C1 segment of cervical spinal cord (tissue), 14 donors: Measurements from ENCODE around the gene INSYN2B.
"Not testable (repeated sequence)": the region's sequence is repeated elsewhere in the genome, so short reads cannot be mapped to it uniquely, and the experiment has no call there.

ENCODE experiments used
- DNase-seq, 14 donors: peaks; one replicate each; lab custom pipeline; 2025; lab: John Stamatoyannopoulos, UW

INSYN2B gene

DNA sequence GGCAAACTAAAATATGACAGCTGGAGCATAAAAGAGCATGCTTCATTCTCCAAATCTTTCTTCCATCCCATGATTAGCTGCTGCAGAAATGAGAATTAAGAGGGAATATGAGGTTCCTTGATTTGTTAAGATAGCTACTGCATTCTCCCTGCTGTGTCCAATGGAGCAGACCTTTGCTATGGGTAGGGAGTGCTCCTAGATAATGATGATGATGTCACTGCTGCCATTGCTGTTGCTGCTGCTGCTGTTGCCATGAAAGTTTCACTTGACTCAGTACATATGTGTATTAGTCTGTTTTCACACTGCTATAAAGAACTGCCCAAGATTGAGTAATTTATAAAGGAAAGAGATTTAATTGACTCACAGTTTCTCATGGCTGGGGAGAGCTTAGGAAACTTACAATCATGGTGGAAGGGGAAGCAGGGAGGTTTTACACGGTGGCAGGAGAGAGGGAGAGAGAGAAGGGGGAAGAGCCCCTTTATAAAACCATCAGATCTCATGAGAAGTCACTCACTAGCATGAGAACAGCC, 128.9 kb downstream of the INSYN2B start:
- DNase-seq = no peak

DNA sequence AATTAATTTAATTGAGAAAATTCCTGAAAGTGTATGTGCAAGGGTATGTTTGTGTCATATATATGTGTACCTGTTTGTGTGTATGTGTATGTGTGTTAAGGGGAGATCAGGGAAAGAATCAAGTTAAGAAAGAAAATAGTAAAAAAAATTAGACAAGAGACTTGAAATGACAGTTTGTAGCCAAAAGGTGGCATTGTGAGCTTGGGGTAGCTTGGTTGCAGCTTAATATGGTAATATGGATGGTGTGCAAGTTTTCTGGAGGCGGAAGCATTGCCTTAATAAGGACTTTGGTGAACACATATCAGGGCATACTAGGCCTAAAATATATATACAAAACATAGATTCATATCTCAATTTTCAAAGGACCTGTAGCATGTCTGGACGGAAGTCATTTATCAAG, 129.9 kb downstream of the INSYN2B start:
- DNase-seq = no peak

DNA sequence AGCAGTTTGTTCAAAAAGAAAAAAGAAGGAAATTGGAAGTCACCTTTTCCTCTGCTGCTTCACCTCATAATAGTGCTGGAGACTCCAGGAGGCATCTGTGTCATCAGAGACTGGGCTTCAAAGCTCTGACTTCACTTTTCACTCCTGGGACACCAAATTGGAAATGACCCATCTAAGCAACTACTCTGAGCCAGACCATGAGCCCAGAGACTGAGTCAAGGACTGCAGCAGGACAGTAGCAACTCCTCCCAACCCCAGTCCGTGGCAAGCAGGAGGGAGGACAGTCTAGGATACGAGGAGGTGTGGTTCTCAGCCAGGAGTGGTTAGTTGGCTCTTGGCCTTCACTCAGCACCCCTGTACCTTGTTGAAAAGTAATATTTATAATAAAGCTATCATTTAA, 131.5 kb downstream of the INSYN2B start:
- DNase-seq = no peak

DNA sequence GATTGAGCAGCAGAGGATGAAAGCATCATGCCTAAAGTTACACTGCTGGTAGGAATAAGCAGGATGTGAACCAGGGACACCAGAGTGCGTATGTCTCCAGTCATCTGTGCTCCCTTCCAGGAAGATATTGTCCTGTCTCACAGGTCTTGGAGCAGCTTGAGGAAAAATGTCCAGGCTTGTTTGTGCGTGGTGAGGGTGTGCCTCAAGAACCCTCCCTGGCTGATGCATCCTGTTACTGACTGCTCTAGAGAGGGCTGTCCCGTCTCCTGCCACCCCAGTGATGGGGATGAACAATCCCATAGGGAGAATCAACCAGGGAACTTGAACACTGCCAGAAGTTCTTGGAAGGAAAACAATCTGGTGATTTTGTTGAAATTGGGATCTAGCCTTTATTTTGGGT, 132.0 kb downstream of the INSYN2B start:
- no peak for DNase-seq

DNA sequence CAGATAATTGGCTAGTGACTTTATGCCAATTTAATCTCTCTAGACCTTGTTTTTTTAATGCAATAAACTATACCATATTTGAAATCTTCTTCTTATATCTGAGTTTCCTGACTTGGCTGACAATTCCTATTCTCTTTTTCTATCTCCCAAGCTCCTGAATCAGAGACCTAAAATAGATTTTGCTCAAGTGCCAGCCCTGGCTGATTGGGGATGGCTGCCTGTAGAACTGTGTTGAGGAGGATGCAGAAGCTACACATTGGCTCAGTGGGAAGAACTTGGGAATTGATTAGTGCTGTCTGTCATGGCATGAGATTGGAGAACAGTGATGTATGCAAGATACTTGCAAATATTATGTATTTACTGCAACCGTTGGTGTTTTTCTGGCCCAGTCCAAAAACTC, 132.8 kb downstream of the INSYN2B start:
- DNase-seq = no peak

DNA sequence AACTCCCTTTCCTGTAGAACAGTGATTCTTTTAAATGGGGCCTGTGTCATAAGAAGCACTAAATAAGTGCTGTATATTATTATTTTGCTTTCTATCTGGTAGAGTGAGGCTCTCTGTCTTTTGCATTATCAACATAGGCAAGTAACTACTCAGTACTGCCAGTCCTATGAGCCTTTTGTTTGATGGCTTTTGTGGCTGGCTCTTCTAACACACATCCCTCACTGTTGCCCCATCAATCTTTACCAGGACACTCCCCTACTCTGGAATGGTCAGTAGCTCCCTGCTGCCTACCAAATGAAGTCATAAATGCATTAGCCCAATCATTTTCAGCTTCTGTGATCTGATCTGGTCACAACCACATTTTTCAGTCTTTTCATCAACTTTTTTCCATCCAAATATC, 137.6 kb downstream of the INSYN2B start:
- no peak for DNase-seq

DNA sequence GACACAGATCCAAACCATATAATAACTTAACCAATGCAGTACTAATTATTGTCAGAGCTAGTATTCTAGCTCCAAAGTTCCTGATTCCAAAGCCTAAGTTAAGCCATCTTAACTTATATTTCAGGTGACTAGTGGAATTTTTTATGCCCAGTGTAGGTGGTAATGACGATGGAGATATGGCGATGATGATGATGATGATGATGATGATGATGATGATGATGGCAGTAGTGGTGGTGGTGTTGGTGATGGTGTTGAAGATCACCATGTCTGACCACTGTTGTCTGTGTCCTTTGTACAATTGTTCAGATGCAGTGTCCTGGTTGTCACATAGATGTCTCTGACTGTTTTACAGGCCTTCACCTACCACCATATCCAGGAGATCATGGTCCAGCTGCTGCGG, 139.9 kb downstream of the INSYN2B start:
- DNase-seq = no peak

DNA sequence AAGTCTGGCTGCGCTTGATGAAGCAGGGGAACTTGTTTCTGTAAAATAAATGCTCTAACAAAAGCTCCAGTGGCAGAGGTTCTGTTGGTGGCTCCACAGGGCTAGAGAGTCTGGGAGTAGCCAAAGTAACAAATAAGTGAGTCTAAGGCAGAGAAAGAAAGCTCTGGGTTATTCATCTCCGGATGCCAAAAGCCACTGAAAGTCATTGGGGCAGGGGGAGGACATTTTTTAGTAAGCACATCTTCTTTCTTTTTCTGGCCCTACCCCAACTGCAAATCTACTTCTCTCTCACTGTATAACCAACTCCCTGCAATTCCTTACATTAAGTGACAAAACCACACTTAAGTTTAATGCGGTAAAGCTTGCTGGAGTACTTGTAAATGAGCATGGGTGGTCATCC, 141.6 kb downstream of the INSYN2B start:
- DNase-seq = no peak

DNA sequence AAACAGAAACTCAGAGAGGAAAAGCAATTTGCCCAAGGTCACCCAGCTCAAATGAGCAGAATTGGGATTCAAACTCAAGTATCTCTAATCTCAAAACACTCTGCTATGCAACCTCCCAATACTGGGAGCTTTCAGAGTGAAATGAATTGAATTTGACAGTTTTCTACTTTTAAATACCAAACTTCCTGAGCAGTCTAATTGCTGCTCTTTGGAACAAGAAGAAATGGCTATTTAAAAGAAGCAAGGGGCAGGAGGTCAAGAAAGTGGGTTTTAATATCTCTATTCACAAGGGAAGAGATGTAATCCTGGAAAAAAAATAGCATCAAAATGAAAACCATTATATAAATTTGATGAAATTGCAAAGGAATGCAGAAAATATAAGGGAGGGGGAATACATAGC, 142.6 kb downstream of the INSYN2B start:
- no peak for DNase-seq

DNA sequence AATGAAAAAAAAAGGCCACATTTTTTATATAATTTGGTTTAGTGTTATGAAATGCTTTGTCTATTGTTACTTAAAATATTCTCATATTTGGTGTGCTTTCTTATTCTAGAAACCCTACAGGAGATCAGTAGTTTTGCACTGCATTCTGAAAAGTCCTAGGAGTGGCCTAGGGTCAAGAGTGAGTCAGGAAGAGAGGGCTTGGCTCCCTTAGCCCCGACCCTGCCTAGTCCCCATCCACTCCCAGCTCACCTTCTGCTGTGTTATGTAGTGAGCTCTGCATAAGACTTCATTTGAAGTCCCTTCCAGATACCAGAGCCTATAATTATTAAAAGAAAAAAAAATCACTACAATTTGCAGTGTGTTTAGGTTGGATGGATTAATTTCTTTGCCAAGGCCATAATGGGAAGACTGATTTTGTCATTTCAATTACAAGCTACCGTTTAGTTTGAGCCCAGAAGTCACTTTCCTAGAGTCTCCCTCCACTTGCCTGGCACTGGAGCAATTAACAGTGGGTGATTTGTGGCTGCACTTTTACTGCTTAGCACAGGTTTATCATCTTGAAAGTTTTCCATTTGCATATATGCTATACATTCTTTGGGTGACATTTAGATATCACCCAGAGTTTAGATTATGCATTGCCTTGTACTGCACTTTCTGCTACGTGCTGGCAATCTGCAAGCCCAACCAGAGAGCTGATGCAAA, 143.3 kb downstream of the INSYN2B start:
- no peak for DNase-seq

DNA sequence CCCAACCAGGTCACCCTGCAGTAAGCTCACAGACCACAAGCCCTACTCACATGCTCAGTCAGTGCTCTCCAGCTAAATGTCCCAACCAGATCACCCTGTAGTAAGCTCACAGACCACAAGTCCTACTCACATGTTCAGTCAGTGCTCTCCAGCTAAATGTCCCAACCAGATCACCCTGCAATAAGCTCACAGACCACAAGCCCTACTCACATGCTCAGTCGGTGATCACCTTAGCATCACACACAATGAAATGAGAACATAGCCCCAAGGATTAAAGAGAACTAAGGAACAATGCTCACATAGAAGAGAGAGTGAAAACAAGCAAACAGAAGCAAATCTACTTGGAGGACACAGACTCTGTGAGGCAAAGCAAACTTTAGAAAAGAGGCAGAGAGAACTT, 145.8 kb downstream of the INSYN2B start:
- DNase-seq = not testable (repeated sequence)

DNA sequence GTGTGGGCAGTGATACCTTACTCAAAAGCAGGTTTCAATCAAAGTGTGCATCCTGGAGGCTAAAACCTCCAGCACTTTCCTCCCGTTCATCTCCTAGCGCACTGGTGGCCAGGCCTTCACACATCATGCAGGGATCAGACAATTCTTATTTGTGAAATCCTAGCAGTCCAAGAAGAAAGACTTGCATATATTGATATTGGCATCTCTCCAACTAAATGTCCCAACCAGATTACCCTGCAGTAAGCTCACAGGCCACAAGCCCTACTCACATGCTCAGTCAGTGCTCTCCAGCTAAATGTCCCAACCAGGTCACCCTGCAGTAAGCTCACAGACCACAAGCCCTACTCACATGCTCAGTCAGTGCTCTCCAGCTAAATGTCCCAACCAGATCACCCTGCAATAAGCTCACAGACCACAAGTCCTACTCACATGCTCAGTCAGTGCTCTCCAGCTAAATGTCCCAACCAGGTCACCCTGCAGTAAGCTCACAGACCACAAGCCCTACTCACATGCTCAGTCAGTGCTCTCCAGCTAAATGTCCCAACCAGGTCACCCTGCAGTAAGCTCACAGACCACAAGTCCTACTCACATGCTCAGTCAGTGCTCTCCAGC, 146.5 kb downstream of the INSYN2B start:
- DNase-seq = not testable (repeated sequence)

DNA sequence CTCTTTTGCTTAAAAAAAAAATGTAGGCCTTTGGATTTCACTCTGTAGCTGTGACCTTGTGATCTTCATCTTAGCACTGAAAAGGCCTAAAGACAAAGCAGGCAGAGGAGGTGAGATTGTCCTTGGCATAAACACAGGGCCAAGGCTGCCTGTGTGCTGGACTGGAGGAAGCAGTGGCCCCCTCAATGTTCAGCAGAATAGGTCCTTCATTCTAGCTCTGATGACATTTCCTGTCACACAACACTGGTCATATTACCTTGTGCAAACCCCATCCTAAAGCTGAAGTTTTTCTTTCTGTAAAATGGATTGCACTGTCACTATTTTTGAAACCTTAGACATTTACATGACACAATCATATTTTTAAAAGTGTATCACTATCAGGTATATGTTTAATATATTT, 147.4 kb downstream of the INSYN2B start:
- no peak for DNase-seq

DNA sequence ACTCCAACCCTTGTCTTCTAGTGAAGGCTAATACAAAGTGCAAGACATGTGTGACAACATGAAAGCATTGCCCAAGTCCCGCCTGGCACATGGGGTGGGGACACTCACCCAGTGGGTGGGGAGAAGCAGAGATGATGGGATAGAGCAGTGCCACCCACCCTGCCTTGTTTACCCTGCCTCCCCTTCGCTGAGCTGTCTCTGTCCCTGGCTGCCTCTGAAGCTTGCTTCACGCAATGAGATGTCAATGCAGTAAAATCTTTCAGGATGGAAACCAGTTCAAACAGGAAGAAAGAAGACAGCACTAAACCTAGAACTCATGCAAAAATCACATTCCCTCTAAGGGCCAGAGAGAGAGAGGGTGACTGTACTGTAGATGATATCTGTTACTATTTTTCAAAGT, 148.0 kb downstream of the INSYN2B start:
- no peak for DNase-seq

DNA sequence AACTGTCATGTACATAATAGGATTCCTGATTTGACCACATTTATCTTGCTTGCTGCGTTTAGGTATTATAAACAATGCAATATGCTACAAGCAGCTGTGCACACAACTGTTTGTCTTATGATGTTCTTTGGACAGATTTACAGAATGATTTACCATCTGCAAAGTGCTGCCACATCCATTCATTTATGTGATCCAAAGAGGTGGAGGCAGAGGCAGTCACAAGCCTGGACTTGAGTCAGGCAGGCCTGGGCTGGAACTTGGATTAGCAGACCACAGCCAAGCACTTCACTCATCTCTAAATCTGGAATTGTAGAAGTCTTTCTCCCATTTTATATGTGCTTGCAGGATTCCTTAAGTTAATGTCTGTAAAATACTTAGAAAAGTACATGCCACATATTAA, 149.0 kb downstream of the INSYN2B start:
- DNase-seq = no peak

DNA sequence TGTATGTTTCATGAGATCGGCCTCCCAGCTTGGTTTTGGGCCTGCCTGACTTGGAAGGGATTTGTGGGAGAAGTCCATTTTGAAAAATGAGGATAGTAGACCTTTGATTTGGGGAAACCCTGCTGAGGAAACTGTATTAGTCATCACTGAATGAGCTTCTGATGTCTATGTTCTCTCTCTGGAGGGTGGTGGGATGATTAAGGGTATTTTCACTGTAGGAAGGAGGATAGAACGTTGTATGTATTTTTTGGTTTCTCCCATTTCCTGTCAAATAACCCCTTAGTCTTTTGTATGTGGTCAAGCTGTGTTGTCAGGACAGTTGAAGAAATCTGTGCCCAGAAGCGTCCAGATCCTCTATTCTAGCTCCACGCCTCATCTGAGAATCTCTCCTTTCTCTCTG, 151.9 kb downstream of the INSYN2B start:
- DNase-seq = no peak

DNA sequence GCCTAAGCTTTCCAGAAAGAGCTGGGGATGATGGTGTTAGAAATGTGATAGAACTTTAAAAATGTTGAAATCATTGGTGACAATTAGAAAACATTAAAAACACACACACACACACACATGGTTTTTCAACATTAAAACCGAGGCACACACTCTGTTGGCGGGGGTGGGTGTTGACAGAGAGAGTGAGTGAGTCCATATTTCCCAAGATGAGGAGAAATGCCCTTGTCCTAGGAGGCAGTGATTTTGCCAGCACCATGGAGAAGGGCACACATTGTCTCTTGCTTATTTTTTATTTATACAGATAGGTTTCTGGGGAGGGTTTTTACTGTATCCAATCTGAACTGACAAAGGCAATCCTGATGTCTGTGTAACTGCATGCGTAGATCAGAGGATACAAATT, 152.5 kb downstream of the INSYN2B start:
- no peak for DNase-seq

DNA sequence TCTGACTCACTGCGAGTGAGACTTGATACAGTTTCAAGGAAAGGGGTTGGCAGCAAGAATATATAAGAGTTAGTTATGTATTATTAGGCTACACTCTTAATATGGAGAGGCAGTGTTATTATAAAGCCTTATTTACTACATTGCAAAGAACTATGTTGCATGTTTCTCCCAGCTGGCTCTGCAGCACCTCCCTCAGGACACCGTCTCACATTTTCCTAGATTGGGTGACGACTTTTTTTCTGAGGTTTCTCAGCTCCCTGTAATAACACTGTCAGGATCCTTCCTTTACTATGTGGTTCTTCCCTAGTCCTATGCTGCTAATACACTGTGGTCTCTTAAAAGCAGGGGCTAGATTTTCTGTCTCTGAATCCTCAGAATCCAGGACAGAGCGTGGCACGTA, 153.7 kb downstream of the INSYN2B start:
- no peak for DNase-seq

DNA sequence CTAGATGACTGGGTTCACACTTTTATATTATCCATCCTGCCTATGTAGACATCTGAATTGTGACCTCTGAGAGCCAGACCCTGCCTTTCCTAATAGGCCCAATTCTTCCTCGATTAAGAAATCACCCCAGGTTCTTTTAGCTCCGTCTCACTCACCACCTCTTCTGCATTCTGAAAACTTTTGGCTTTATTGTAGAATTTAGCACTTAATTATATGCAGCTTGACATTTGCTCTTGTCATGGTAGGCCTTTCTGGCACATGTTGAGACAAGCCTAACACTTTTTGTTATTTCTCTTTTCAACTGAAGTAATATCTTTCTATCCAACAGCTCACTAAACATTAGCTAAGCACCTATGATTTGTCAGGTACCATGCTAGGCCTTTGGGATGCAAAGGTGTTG, 163.3 kb downstream of the INSYN2B start:
- DNase-seq = no peak

DNA sequence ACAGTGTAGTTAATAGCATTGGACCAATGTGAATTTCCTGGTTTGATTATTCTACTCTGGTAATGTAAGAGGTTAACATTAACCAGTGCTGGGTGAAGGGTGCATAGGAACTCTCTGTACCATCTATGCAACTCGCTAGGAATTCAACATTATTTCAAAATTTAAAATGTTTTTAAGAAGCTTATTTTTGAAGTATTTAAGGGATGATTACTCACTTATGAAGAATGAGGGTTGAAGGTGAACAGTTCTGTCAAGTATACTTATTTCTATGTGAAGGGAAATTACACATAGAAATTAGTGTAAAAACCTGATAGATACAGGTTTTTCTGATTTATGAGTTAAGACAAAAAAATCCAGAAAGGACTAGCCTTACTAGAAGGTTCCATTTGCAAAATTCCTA, 165.8 kb downstream of the INSYN2B start:
- DNase-seq = no peak
